NT2/D1 (cell line): Measurements from ENCODE around the gene CDC34.

ENCODE experiments used
- SUZ12 ChIP-seq: IDR thresholded peaks from 2 replicates; pipeline ENCODE4 v1.6.1; 2011; ENCODE audit not compliant: insufficient read length, insufficient read depth; ENCODE audit errors: extremely low read depth
- YY1 ChIP-seq: IDR thresholded peaks from 2 replicates; pipeline ENCODE4 v1.6.1; 2011; ENCODE audit not compliant: insufficient read length, insufficient read depth
- ZNF274 ChIP-seq: IDR thresholded peaks from 2 replicates; pipeline ENCODE4 v1.6.1; 2011; ENCODE audit warnings: mild to moderate bottlenecking, low read depth, low read length

- no peak for TF ChIP-seq ZNF274
- TF ChIP-seq YY1 = no peak
- no peak for TF ChIP-seq SUZ12
Measured at GRCh38 chr19:538641-539428, 7.3 kb downstream of the CDC34 start.
